NCI-H748 treated with DMSO at 0.1 percent for 48 hours (cell line): ENCODE data around the gene TEPSIN.
A peak's percentile ranks its signal among the peaks of the same experiment; 100 is the strongest.

Experiments
- DNase-seq: peaks from one replicate; lab custom pipeline; 2025; lab: John Stamatoyannopoulos, UW

Gene TEPSIN

GRCh38 chr17:81238815-81239713 is at the start of gene TEPSIN, which contains the start of gene NDUFAF8:
Gene TEPSIN, minus strand, starts transcription at chr17:81239055. Its CDS starts 22 bp downstream, at chr17:81239033.
Gene NDUFAF8, plus strand, starts transcription at chr17:81239318. Its CDS starts 46 bp downstream, at chr17:81239364.
- peak; percentile 93 for DNase-seq

GRCh38 chr17:81287741-81288430 is 49.0 kb upstream of the TEPSIN start:
- DNase-seq = no peak

DNA sequence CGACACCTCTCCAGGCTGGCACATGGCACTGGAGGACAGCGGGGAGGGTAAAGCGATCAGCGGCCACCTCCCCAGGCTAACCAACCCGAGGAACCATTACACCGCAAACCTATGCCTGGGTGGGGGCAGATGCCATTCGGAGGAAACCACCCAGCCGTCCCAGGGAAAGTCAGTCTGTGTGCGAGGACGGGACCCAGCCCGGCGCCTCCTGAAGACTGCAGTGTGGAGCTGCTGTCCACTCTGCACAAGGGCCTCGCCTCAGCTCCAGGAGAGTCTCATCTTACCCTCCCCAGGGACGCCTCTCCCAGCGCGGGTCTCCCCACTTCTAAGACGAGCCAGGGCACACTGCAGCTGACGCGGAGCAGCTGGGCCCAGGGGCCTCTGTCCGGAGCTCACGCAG is 48.3 kb upstream of the TEPSIN start:
- no peak for DNase-seq

- DNase-seq = no peak
Measured at GRCh38 chr17:81286491-81287145, 47.8 kb upstream of the TEPSIN start.

- no peak for DNase-seq
Measured at GRCh38 chr17:81285894-81286293, 47.0 kb upstream of the TEPSIN start.

DNA sequence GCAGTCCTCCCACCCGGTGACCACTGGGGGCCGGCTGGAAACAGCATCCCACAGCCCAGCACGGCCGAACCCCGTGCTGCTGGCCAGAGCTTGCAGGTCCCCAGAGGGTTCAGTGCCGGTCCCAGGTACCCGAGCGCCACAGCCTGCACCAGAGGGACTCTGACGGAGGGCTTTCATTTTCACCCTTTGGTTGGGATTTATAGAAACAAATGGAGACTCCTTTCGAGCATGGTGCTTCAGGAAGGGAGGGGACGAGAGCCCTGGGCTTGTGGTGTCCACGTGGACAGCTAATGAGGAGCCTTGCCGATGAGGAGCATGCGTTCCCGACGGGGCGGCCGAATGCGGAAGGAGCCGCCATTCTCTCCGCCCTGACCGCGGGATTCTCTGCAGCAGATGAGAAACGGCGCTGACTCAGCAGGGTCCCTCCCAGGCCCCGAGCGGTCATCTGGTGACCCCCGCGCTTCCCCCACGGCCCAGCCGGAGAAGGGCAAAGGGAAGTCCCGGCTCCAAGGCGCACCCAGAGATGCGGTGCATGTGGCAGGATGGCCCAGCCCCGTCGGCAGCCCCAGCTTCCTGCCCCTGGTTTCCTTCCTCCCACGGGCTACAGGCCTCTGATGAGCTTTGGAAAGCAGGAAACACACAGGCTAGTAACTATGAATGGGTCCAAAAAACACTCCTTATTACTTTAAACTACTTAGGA is 46.5 kb upstream of the TEPSIN start:
- DNase-seq = no peak

DNA sequence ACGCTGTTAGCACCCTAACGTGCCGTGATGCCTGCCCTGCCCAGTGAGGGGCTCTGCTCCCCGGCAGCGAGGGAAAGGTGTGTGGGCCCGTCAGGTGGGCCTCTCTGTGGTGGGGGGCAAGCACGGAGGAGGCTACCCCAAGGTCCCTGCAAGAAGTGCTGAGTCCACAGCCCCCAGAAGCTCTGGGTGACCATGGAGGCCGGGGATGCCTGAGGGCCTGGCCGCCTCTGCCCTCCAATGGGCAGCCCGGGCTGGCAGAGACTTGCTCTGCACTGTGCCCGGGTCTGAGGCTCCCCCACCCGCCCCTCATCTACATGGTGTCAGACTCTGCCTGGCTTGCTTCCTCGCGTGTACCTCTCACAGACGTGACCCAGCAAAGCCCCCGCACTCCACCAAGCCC is 44.0 kb upstream of the TEPSIN start:
- no peak for DNase-seq

DNA sequence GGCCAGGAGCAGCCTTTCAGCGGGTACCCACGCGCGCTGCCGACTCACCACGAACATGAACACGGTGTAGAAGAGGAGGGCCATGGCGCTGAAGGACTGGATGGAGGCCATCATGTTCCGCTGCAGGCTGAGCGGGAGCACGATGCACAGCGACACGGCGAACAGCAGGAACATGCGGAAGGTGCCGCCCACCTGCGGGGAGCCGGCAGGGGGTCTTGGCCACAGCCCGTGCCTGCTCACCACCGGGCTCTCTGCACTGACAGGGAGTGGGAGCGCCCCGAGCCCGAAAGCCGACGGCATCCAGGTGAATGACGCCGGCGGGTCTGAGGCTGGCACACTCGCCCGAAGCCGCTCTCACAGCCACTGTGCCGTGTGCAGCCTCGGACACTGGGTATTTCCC is 43.3 kb upstream of the TEPSIN start:
- no peak for DNase-seq

- no peak for DNase-seq
Measured at GRCh38 chr17:81280571-81280970, 41.7 kb upstream of the TEPSIN start.

DNA sequence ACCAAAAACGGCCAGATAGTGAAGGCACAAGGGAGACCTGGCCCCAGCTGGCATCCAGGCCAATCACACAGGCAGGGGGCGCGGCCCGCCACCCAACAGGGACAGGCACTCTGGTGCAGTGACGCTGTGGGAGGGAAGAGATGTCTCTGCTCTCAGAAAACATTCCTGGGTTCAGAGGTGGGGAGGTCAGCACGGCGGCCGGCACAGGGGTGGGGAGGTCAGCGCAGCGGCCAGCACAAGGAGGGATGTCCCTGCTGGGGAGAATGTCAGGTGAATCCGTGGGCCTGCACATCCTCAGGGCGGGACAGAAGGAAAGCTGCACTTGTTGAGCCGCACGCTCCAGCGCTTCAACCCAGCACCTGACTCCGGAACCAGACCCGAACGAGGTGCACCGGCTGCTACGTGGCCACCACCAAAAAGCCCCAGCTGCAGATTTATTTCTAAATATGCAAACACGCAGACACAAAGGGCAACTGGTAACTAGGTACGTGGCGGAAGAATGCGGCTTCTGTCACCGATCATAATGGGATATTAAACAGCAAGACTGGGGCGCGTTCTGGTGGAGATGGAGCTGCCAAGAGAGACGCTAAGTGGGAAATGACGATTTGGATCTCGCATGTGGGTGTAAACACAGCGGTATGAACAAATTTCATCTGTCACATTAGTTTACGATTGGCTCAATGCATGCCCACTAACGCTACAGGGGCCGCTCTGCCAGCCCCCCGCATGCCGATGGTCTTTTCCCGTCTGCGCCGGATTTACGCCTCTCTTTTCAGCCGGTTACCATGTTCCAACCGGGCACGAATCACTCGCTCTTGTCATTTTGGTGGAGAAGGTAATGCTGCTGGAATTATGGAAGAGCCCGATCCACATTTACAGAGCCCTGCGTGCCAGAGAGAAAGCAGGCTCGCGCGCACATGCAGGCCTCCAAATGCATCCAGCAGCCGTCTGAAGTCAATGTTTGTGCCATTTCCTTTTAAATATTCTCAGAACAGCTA is 40.7 kb upstream of the TEPSIN start:
- no peak for DNase-seq

- DNase-seq = no peak
Measured at GRCh38 chr17:81278831-81279230, 40.0 kb upstream of the TEPSIN start.

DNA sequence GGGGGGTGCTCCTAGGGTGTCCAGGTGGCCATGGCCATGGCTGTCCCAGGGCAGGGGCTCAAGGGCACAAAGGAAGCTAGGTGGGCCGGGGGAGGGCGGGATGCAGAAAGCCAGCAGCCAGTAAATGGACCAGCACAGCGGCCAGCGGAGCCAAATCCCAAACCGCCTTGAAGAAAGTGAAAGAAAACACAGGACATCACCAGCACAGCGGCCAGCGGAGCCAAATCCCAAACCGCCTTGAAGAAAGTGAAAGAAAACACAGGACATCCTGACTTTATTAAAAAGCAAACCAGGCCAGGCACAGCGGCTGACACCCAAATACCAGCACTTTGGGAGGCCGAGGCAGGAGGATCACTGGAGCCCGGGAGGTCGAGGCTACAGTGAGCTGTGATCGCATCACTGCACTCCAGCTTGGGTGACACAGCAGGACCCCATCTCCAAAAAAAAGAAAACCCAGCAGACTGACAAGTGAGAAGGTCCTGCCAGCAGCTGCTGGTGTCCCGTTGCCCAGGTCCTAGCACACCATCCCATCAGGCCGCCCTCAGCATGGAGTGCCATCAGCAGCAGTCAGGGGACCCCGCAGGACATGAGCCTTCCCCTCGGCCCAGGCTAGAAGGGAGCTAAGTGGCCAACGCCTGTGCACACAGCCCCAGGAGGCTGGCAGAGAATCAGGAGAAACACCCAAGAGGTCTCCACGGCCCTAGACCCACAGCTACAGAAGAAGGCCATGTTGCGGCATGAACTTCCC is 39.3 kb upstream of the TEPSIN start:
- DNase-seq = no peak

- no peak for DNase-seq
Measured at GRCh38 chr17:81277421-81277820, 38.6 kb upstream of the TEPSIN start.

GRCh38 chr17:81276781-81277180 is 37.9 kb upstream of the TEPSIN start:
- DNase-seq = no peak

- DNase-seq = no peak
Measured at GRCh38 chr17:81274471-81274855, 35.6 kb upstream of the TEPSIN start.

DNA sequence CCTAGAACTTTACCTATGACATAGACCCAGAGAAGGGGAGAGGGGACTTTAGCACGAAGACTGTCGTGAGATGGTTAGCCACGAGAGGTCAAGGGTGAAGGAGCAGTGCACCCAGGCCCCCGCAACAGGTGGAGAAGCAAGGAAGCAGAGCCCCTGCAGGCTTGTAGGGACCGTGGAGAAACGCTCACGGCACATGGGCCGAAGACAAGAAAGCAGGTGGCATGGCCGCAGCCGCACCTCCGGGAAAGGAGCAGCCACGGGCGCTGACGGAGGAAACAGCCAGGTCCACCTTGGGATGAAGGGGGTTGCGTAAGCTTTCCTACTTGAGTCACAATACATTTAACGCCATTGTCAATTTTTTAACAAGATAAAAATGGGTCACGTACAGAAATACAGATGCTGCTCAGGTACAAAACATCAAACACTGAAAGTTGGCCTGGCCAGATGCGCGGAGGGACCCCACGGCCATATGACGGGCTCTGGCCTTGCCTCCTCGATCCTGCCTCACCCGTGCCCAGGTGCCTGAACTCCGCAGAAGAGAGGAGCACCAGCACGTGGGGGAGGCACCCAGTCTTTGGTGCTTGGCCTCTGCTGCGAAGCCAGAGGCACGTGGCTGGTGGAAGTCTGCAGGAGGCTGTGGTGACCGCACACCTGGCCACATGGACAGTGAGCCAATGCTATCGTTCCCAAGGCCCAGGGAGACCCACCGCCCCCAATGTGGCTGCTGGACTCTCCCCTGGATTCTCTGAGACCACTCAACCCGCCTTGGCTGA is 35.0 kb upstream of the TEPSIN start:
- no peak for DNase-seq

- no peak for DNase-seq
Measured at GRCh38 chr17:81272616-81273015, 33.8 kb upstream of the TEPSIN start.

GRCh38 chr17:81271226-81271625 is 32.4 kb upstream of the TEPSIN start:
- no peak for DNase-seq

- no peak for DNase-seq
Measured at GRCh38 chr17:81270279-81270678, 31.4 kb upstream of the TEPSIN start.
